ENCODE results near the gene CTNNBL1.
A peak's percentile ranks its signal among the peaks of the same experiment; 100 is the strongest.

Gene CTNNBL1

GRCh38 chr20:37901654-37902503 is 208.0 kb downstream of the CTNNBL1 start:
- DNase-seq (ENCODE audit: low spot score), result peak; percentile 29

- DNase-seq (ENCODE audit: low spot score), result peak; percentile 30
These were observed 208.9 kb downstream of the CTNNBL1 start, which contains the start of gene VSTM2L for GRCh38 chr20:37902504-37903313. Gene VSTM2L (plus strand): TSS chr20:37903127. CDS start chr20:37903351, 224 bp downstream.

GRCh38 chr20:37903317-37904007 is 209.6 kb downstream of the CTNNBL1 start:
- DNase-seq (ENCODE audit: low spot score), result peak; percentile 46

- DNase-seq (ENCODE audit: low spot score), result no peak
These were observed 210.3 kb downstream of the CTNNBL1 start for GRCh38 chr20:37904008-37904642.

GRCh38 chr20:37904845-37905373 is 211.1 kb downstream of the CTNNBL1 start:
- no peak for DNase-seq (ENCODE audit: low spot score)

- DNase-seq (ENCODE audit: low spot score), result no peak
These were observed 212.1 kb downstream of the CTNNBL1 start for GRCh38 chr20:37905671-37906613.

- DNase-seq (ENCODE audit: low spot score), result no peak
These were observed 213.5 kb downstream of the CTNNBL1 start for GRCh38 chr20:37907330-37907676.

GRCh38 chr20:37907677-37908401 is 214.0 kb downstream of the CTNNBL1 start:
- no peak for DNase-seq (ENCODE audit: low spot score)

GRCh38 chr20:37911261-37911660 is 217.4 kb downstream of the CTNNBL1 start:
- DNase-seq (ENCODE audit: low spot score), result no peak

- no peak for DNase-seq (ENCODE audit: low spot score)
These were observed 218.0 kb downstream of the CTNNBL1 start for GRCh38 chr20:37911838-37912281.

- DNase-seq (ENCODE audit: low spot score), result no peak
These were observed 219.0 kb downstream of the CTNNBL1 start for GRCh38 chr20:37912874-37913273.

- no peak for DNase-seq (ENCODE audit: low spot score)
These were observed 219.9 kb downstream of the CTNNBL1 start for GRCh38 chr20:37913567-37914366.

GRCh38 chr20:37914367-37914671 is 220.5 kb downstream of the CTNNBL1 start:
- DNase-seq (ENCODE audit: low spot score), result no peak

- no peak for DNase-seq (ENCODE audit: low spot score)
These were observed 221.0 kb downstream of the CTNNBL1 start for GRCh38 chr20:37914672-37915433.

- no peak for DNase-seq (ENCODE audit: low spot score)
These were observed 221.6 kb downstream of the CTNNBL1 start for GRCh38 chr20:37915434-37915787.

- DNase-seq (ENCODE audit: low spot score), result no peak
These were observed 222.2 kb downstream of the CTNNBL1 start for GRCh38 chr20:37915800-37916570.

GRCh38 chr20:37917461-37917860 is 223.6 kb downstream of the CTNNBL1 start:
- no peak for DNase-seq (ENCODE audit: low spot score)

GRCh38 chr20:37918035-37918434 is 224.2 kb downstream of the CTNNBL1 start:
- no peak for DNase-seq (ENCODE audit: low spot score)

All from germinal center (tissue), 1 donor.